ENCODE measurements around the gene SLAMF8. TPM values are rescaled to one million over a fixed set of nuclear protein-coding genes. Genes with fewer than 3 reads are reported as not detected.

The SLAMF8 gene
- total RNA-seq (2021; ENCODE audit: unreplicated experiment) (not detected), Bru-seq, nascent RNA (not detected), BruChase-seq, experiment 1, labeled RNA remaining after a 2-hour chase (not detected), BruChase-seq, experiment 2, labeled RNA remaining after a 6-hour chase (not detected)
- not detected for polyA plus RNA-seq (2012; ENCODE audit: insufficient read length)
- long read RNA-seq, result 0 reads

DNA sequence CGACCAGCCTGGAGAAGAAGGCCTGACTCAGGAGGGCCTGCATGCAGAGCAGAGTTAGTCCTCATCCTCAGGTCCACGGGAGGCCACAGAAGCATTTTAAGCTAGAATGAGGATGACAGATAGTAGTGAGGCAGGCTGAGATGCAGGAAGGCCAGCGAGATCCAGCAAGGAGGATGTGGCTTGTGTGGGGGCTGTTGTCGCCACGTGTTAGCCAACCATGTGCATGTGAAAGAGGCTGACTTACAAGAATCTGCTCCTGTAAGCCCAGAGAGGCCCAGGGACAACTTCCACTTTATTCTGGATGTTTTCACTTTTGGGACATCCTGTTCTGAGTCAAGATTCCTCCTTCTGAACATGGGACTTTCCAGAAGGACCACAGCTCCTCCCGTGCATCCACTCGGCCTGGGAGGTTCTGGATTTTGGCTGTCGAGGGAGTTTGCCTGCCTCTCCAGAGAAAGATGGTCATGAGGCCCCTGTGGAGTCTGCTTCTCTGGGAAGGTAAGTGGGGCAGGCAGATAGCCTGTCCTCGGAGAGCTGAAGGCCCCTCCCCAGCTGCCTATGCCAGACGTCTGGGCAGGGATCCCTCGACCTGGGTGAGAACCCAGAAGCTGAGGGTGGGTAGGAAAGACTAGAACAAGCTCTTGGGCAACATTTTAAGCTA is at the start of gene SLAMF8:
TSS of gene SLAMF8 (plus strand) at position 433 of the 661 bp plus-strand sequence. CDS start at position 459, 26 bp downstream.
- no peaks in the 10 kb centered on the region for H3K4me1 ChIP-seq (ENCODE audit: control insufficient read depth, insufficient read depth, low read length)
- TF ChIP-seq TCF7L2 (IDR thresholded peaks at IDR 0.05; ENCODE audit: low read depth, low read length), result no peak
- BruUV-seq (replicated peaks), result no TSS peak
- ChIA-PET POLR2A (no interaction called here), CTCF (no interaction called here)
- H3K4me3 ChIP-seq (ENCODE audit: low read depth in 2 of 2, low read length in 2 of 2), result no peak within 1 kb of the TSS
- no peak for DNase-seq (ENCODE audit: low read depth, low spot score)
- intact Hi-C loops (cut with micrococcal nuclease; ENCODE audit: unreplicated experiment) (no loop called here), in situ Hi-C loops (cut with HindIII; ENCODE audit: low pct_unique_long_range_greater_than_20kb, low sequenced_read_pairs) (no loop called here)
- no peak within 1 kb of the TSS for H3K27ac ChIP-seq (ENCODE audit: low read length)
- ATAC-seq, result no peak
- H3K9me3 ChIP-seq (ENCODE audit: control insufficient read depth, insufficient read depth, low read depth, low read length), result no peaks in the 10 kb centered on the region
- no peaks in the 10 kb centered on the region for H3K36me3 ChIP-seq (ENCODE audit: control insufficient read depth, insufficient read depth, low read length)
- H3K27me3 ChIP-seq (ENCODE audit: control insufficient read depth, insufficient read depth, low read length), result peaks cover 3% of the 10 kb centered on the region; the same call in 1 of the 2 replicates

GRCh38 chr1:159778266-159778665 is 48.4 kb upstream of the SLAMF8 start:
- H3K4me3 ChIP-seq (ENCODE audit: low read depth in 2 of 2, low read length in 2 of 2), result no peak overlapping the region
- H3K36me3 ChIP-seq (ENCODE audit: control insufficient read depth, insufficient read depth, low read length), result no peaks in the 10 kb centered on the region
- CTCF ChIA-PET, result no interaction called here
- BruUV-seq (replicated peaks), result no TSS peak
- POLR2A ChIA-PET, result no interaction called here
- in situ Hi-C loops (cut with HindIII; ENCODE audit: low pct_unique_long_range_greater_than_20kb, low sequenced_read_pairs) (no loop called here), intact Hi-C loops (cut with micrococcal nuclease; ENCODE audit: unreplicated experiment) (no loop called here)
- ATAC-seq, result no peak
- no peaks in the 10 kb centered on the region for H3K9me3 ChIP-seq (ENCODE audit: control insufficient read depth, insufficient read depth, low read depth, low read length)
- peaks cover 2% of the 10 kb centered on the region; the same call in 1 of the 2 replicates for H3K27me3 ChIP-seq (ENCODE audit: control insufficient read depth, insufficient read depth, low read length)
- TF ChIP-seq, protein P1, sequence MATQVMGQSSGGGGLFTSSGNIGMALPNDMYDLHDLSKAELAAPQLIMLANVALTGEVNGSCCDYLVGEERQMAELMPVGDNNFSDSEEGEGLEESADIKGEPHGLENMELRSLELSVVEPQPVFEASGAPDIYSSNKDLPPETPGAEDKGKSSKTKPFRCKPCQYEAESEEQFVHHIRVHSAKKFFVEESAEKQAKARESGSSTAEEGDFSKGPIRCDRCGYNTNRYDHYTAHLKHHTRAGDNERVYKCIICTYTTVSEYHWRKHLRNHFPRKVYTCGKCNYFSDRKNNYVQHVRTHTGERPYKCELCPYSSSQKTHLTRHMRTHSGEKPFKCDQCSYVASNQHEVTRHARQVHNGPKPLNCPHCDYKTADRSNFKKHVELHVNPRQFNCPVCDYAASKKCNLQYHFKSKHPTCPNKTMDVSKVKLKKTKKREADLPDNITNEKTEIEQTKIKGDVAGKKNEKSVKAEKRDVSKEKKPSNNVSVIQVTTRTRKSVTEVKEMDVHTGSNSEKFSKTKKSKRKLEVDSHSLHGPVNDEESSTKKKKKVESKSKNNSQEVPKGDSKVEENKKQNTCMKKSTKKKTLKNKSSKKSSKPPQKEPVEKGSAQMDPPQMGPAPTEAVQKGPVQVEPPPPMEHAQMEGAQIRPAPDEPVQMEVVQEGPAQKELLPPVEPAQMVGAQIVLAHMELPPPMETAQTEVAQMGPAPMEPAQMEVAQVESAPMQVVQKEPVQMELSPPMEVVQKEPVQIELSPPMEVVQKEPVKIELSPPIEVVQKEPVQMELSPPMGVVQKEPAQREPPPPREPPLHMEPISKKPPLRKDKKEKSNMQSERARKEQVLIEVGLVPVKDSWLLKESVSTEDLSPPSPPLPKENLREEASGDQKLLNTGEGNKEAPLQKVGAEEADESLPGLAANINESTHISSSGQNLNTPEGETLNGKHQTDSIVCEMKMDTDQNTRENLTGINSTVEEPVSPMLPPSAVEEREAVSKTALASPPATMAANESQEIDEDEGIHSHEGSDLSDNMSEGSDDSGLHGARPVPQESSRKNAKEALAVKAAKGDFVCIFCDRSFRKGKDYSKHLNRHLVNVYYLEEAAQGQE (IDR thresholded peaks at IDR 0.05; ENCODE audit: insufficient read depth in 1 of 2, low read depth in 2 of 2, low read length in 1 of 2), result no peak
- TF ChIP-seq SIN3A (IDR thresholded peaks at IDR 0.05; ENCODE audit: borderline replicate concordance, insufficient read depth, low read depth, low read length), result no peak
- no peak for TF ChIP-seq POLR2AphosphoS5 (IDR thresholded peaks at IDR 0.05; ENCODE audit: low read depth, low read length)
- no peak for TF ChIP-seq CTCF (IDR thresholded peaks at IDR 0.05)
- TF ChIP-seq TCF7L2 (IDR thresholded peaks at IDR 0.05; ENCODE audit: low read depth, low read length), result no peak
- H3K27ac ChIP-seq (ENCODE audit: low read length), result no peak overlapping the region
- H3K4me1 ChIP-seq (ENCODE audit: control insufficient read depth, insufficient read depth, low read length), result no peaks in the 10 kb centered on the region
- DNase-seq (ENCODE audit: low read depth, low spot score), result no peak

DNA sequence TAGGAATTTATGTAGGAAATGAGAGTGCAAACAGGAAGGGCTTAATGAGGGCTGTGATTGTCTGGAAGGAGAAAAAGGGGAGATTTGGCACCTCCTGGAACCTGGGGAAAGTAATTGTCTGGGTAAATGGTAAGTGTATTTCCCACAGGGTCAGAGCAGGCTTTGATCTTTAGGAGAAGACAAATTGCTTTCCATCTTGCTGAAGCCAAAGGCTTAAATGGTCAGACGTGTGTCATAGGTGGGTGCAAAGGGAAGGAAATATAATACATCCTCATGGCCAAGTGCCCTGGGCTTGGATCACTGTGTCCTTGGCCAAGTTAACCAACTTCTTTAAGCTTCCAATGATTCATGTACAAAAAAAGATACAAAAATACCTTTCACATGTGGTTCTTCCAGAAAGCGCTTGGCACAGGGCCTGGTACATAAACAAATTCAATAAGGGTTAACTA is 47.2 kb upstream of the SLAMF8 start:
- DNase-seq (ENCODE audit: low read depth, low spot score) (no peak), ATAC-seq (no peak)
- intact Hi-C loops (cut with micrococcal nuclease; ENCODE audit: unreplicated experiment), result no loop called here
- Histone ChIP-seq H3K9me3 (ENCODE audit: control insufficient read depth, insufficient read depth, low read depth, low read length) (no peaks in the 10 kb centered on the region), H3K27ac (ENCODE audit: low read length) (no peak overlapping the region), H3K4me1 (ENCODE audit: control insufficient read depth, insufficient read depth, low read length) (no peaks in the 10 kb centered on the region), H3K4me3 (ENCODE audit: low read depth in 2 of 2, low read length in 2 of 2) (no peak overlapping the region), H3K27me3 (ENCODE audit: control insufficient read depth, insufficient read depth, low read length) (peaks cover 2% of the 10 kb centered on the region; the same call in 1 of the 2 replicates), H3K36me3 (ENCODE audit: control insufficient read depth, insufficient read depth, low read length) (no peaks in the 10 kb centered on the region)
- no TSS peak for BruUV-seq (replicated peaks)
- POLR2A ChIA-PET, result no interaction called here
- CTCF ChIA-PET, result no interaction called here
- no peak for TF ChIP-seq POLR2AphosphoS5 (IDR thresholded peaks at IDR 0.05; ENCODE audit: low read depth, low read length)
- TF ChIP-seq, protein P1 (IDR thresholded peaks at IDR 0.05; ENCODE audit: insufficient read depth in 1 of 2, low read depth in 2 of 2, low read length in 1 of 2), result no peak
- in situ Hi-C loops (cut with HindIII; ENCODE audit: low pct_unique_long_range_greater_than_20kb, low sequenced_read_pairs), result no loop called here

Measured in Panc1 (cell line).